HL-60 (cell line): ENCODE results near the gene ERC2.

ENCODE experiments used
- DNase-seq, 2 experiments: peaks; one replicate each; pipeline ENCODE4 v3.0.0-alpha.2; 2010 to 2020; ENCODE audit warnings: low read depth in 1 of 2, low spot score in 1 of 2
- H3K27ac ChIP-seq: fragments of 250-450 bp; sonication (Bioruptor Pico); replicated peaks from 2 replicates; pipeline ENCODE4 v1.5.1; 2020; ENCODE audit warnings: mild to moderate bottlenecking, moderate library complexity
- H3K27me3 ChIP-seq: fragments of 250-450 bp; sonication (Bioruptor Pico); 2 replicates; pipeline ENCODE4 v1.5.1; 2021; ENCODE audit warnings: mild to moderate bottlenecking, moderate library complexity; ENCODE audit not compliant: insufficient read depth, poor library complexity, severe bottlenecking
- H3K4me3 ChIP-seq: replicated peaks from 2 replicates; pipeline ENCODE4 v1.5.1; 2011; ENCODE audit warnings: mild to moderate bottlenecking, control low read depth, low read length; ENCODE audit not compliant: insufficient read depth
- GABPA ChIP-seq: IDR thresholded peaks from 2 replicates; pipeline ENCODE4 v1.6.1; 2012; ENCODE audit warnings: low read depth
- POLR2AphosphoS5 ChIP-seq: IDR thresholded peaks from 2 replicates; pipeline ENCODE4 v1.6.1; 2012; ENCODE audit warnings: low read depth
- SPI1 ChIP-seq: IDR thresholded peaks from 2 replicates; pipeline ENCODE4 v1.6.1; 2012; ENCODE audit warnings: low read depth, mild to moderate bottlenecking, borderline replicate concordance
- TF ChIP-seq, protein P1 (sequence below): IDR thresholded peaks from one replicate; pipeline ENCODE4 v1.5.1; 2011; ENCODE audit warnings: low read length, control low read depth, inconsistent platforms; ENCODE audit not compliant: insufficient read depth
- TF ChIP-seq, protein P2 (sequence below): IDR thresholded peaks from 2 replicates; pipeline ENCODE4 v1.6.1; 2012; ENCODE audit warnings: low read depth; ENCODE audit not compliant: insufficient replicate concordance

ERC2 gene

DNA sequence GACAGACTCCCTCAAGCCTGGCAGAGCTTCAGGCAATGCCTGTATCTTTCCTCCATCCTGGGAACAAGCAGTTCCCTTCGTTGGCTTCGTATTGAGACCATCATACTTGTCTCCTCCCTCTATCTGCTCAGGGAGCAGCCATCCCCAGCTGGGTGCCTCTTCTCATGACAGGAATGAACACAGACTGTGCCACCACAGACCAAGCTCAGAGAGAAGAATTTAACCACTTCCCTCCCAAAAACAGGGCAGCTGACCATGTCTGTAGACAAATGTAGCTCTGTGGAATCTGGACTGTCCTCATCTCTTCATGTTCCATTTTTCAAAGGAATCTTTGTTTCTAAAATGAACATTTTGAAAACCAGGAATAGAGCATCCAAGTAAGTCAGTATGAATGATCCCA is 245.4 kb downstream of the ERC2 start:
- H3K4me3 ChIP-seq, result no peak overlapping the region
- no peak for DNase-seq
- TF ChIP-seq POLR2AphosphoS5 (no peak), SPI1 (no peak), GABPA (no peak)
- TF ChIP-seq, protein P1, sequence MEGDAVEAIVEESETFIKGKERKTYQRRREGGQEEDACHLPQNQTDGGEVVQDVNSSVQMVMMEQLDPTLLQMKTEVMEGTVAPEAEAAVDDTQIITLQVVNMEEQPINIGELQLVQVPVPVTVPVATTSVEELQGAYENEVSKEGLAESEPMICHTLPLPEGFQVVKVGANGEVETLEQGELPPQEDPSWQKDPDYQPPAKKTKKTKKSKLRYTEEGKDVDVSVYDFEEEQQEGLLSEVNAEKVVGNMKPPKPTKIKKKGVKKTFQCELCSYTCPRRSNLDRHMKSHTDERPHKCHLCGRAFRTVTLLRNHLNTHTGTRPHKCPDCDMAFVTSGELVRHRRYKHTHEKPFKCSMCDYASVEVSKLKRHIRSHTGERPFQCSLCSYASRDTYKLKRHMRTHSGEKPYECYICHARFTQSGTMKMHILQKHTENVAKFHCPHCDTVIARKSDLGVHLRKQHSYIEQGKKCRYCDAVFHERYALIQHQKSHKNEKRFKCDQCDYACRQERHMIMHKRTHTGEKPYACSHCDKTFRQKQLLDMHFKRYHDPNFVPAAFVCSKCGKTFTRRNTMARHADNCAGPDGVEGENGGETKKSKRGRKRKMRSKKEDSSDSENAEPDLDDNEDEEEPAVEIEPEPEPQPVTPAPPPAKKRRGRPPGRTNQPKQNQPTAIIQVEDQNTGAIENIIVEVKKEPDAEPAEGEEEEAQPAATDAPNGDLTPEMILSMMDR, result no peak
- TF ChIP-seq, protein P2, sequence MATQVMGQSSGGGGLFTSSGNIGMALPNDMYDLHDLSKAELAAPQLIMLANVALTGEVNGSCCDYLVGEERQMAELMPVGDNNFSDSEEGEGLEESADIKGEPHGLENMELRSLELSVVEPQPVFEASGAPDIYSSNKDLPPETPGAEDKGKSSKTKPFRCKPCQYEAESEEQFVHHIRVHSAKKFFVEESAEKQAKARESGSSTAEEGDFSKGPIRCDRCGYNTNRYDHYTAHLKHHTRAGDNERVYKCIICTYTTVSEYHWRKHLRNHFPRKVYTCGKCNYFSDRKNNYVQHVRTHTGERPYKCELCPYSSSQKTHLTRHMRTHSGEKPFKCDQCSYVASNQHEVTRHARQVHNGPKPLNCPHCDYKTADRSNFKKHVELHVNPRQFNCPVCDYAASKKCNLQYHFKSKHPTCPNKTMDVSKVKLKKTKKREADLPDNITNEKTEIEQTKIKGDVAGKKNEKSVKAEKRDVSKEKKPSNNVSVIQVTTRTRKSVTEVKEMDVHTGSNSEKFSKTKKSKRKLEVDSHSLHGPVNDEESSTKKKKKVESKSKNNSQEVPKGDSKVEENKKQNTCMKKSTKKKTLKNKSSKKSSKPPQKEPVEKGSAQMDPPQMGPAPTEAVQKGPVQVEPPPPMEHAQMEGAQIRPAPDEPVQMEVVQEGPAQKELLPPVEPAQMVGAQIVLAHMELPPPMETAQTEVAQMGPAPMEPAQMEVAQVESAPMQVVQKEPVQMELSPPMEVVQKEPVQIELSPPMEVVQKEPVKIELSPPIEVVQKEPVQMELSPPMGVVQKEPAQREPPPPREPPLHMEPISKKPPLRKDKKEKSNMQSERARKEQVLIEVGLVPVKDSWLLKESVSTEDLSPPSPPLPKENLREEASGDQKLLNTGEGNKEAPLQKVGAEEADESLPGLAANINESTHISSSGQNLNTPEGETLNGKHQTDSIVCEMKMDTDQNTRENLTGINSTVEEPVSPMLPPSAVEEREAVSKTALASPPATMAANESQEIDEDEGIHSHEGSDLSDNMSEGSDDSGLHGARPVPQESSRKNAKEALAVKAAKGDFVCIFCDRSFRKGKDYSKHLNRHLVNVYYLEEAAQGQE, result no peak

DNA sequence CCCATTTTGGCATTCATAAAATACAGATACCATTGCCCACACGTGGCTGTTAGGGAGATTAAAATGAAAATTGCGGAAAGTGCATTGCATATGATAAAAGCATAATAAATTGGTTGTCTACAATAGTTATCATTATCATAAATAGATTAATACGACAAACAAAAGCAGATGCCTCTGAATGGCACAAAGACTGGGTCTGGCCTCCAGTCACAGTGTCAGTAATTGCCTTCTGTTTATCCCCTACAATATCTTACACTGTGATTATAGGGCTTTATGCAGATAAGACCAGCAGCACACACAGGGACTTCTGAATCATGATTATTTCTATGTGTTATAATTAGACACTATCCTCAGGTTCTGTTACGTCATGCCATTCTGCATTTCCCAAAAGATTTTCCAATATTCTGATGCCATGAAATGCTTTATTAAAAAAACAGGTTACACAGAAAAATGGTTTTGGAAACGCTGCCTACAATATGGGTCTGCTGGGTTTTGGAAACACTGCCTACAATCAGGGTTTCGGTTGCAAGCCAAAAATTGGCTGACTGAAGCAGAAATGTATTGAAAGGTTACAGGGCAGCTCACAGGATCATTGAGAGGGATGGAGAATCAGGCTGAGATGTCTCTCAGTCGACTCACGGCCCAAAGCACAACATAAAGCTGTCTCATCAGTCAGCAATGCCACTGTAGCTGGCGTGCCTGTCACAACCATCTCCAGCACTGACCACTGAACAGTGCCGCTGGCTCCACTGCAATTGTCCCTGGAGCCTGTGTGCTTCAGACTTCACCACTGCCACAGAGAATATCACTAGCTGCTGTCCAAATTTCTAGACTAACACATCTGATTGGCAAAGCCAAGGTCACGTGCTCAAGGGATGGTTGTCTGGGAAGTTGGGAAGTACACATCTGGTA is 248.1 kb downstream of the ERC2 start:
- no peak for DNase-seq
- no peak overlapping the region for H3K27ac ChIP-seq
- H3K4me3 ChIP-seq, result no peak overlapping the region
- no peaks in the 10 kb centered on the region for H3K27me3 ChIP-seq
- TF ChIP-seq, protein P1, result no peak
- TF ChIP-seq GABPA, result no peak
- TF ChIP-seq SPI1, result no peak
- TF ChIP-seq POLR2AphosphoS5, result no peak
- TF ChIP-seq, protein P2, result no peak

More for the DNA sequence above, 245.4 kb downstream of the ERC2 start:
- no peaks in the 10 kb centered on the region for H3K27me3 ChIP-seq
- H3K27ac ChIP-seq, result no peak overlapping the region

DNA sequence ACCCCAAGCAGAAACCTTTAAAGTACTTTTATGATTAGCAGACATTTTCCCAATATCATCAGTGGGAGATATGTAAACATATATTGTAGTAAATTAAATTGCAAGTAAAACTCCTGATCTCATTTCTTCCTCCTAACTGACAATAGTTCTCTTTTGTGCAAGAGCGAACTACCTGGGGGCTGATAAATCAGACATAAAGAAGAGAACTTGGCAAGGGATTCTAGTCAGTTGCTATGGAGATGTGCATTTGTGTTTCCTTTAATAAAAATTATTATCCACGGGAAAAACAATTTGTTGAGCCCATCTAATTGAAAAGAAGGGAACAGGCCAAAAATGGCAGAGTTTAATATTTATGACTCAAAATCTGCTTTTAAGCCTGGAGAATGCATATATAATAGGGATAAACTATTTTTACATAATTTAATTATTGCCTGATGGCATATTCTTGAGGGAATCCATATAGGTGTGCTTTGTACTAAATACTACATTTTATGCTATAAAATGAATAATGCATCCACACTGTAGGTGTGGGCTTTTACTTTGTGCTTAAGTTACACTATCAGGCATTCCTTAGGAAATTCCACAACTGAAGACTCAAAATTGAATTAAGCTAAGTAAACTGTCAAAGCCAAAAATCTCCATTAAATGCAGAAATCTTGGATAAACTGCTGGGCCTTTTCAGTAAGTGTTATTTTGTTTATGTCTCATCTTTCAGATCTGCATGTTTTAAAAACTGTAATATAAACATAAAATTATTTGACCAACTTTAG is 258.1 kb downstream of the ERC2 start:
- TF ChIP-seq SPI1, result no peak
- TF ChIP-seq POLR2AphosphoS5, result no peak
- TF ChIP-seq, protein P2, result no peak
- TF ChIP-seq, protein P1, result no peak
- no peak for TF ChIP-seq GABPA
- Histone ChIP-seq H3K4me3 (no peak overlapping the region), H3K27ac (no peak overlapping the region), H3K27me3 (no peaks in the 10 kb centered on the region)
- no peak for DNase-seq
